ENCODE results near the gene HOXC5. TPM values are rescaled to one million over a fixed set of nuclear protein-coding genes. Genes with fewer than 3 reads are reported as not detected.

Gene HOXC5
- polyA plus RNA-seq, 4 donors: 1.5 to 7.8 (median 3.0) TPM

Other genes starting within 250 kb of the HOXC5 start
- not detected for gene HOXC13, start 94.2 kb upstream of the HOXC5 start, polyA plus RNA-seq (ENCODE audit: insufficient read length in 4 of 4)
- under 1 TPM in 1 of 4 donors, not detected in 3; 0.04 TPM for gene HOXC12, start 78.1 kb upstream of the HOXC5 start, polyA plus RNA-seq (ENCODE audit: insufficient read length in 4 of 4)
- 1 to 10 TPM; 1.6 to 3.9 (median 3.3) TPM for gene HOXC11, start 59.9 kb upstream of the HOXC5 start, polyA plus RNA-seq (ENCODE audit: insufficient read length in 4 of 4)
- gene HOTAIR, start 58.1 kb upstream of the HOXC5 start, polyA plus RNA-seq (ENCODE audit: insufficient read length in 4 of 4): 1 to 10 TPM; 1.3 to 2.9 (median 2.6) TPM
- 100 to 1,000 TPM in 1 of 4 donors, 10 to 100 TPM in 3; 62.0 to 114 (median 71.7) TPM for gene HOXC10, start 47.9 kb upstream of the HOXC5 start, polyA plus RNA-seq (ENCODE audit: insufficient read length in 4 of 4)
- 10 to 100 TPM; 15.7 to 31.8 (median 27.1) TPM for gene HOXC9, start 32.9 kb upstream of the HOXC5 start, polyA plus RNA-seq (ENCODE audit: insufficient read length in 4 of 4)
- 10 to 100 TPM in 2 of 4 donors, 1 to 10 TPM in 2; 8.9 to 23.3 (median 12.0) TPM for gene HOXC8, start 24.1 kb upstream of the HOXC5 start, polyA plus RNA-seq (ENCODE audit: insufficient read length in 4 of 4)
- gene HOXC6, start 4.6 kb upstream of the HOXC5 start, polyA plus RNA-seq (ENCODE audit: insufficient read length in 4 of 4): 10 to 100 TPM; 32.8 to 90.5 (median 41.9) TPM
- 100 to 1,000 TPM in 1 of 4 donors, 10 to 100 TPM in 3; 49.4 to 136 (median 65.6) TPM for gene HOXC4, start 20.8 kb downstream of the HOXC5 start, polyA plus RNA-seq (ENCODE audit: insufficient read length in 4 of 4)
- gene SMUG1, start 155.9 kb downstream of the HOXC5 start, polyA plus RNA-seq (ENCODE audit: insufficient read length in 4 of 4): 10 to 100 TPM; 22.8 to 41.4 (median 32.8) TPM
- gene CBX5, start 247.1 kb downstream of the HOXC5 start, polyA plus RNA-seq (ENCODE audit: insufficient read length in 4 of 4): 100 to 1,000 TPM in 3 of 4 donors, 10 to 100 TPM in 1; 95.2 to 139 (median 125) TPM
- gene HNRNPA1, start 247.7 kb downstream of the HOXC5 start, polyA plus RNA-seq (ENCODE audit: insufficient read length in 4 of 4): 1,000 to 10,000 TPM; 3,309 to 4,188 (median 3,895) TPM

All from left renal pelvis (tissue), 4 donors.